ENCODE data around the gene RUNX3.

Gene RUNX3

GRCh38 chr1:24933468-24933867, 3.4 kb upstream of the RUNX3 start:
- Histone ChIP-seq H3K4me1 (ENCODE audit: control insufficient read depth, insufficient read depth, low read length) (peaks cover 29% of the 10 kb centered on the region), H3K36me3 (ENCODE audit: control insufficient read depth, insufficient read depth, low read length) (no peaks in the 10 kb centered on the region), H3K4me3 (ENCODE audit: low read depth, low read length) (no peak overlapping the region), H3K9ac (ENCODE audit: low read length) (no peak overlapping the region), H3K27ac (ENCODE audit: low read depth, low read length) (no peak overlapping the region), H3K9me3 (ENCODE audit: control insufficient read depth, insufficient read depth, low read depth, low read length) (no peaks in the 10 kb centered on the region), H3K27me3 (ENCODE audit: control insufficient read depth, insufficient read depth, low read length) (peaks cover 69% of the 10 kb centered on the region)

GRCh38 chr1:24932725-24933294, 2.7 kb upstream of the RUNX3 start:
- Histone ChIP-seq H3K4me1 (ENCODE audit: control insufficient read depth, insufficient read depth, low read length) (peaks cover 32% of the 10 kb centered on the region), H3K4me3 (ENCODE audit: low read depth, low read length) (peak overlapping the region; percentile 47), H3K9ac (ENCODE audit: low read length) (no peak overlapping the region), H3K27me3 (ENCODE audit: control insufficient read depth, insufficient read depth, low read length) (peaks cover 76% of the 10 kb centered on the region), H3K36me3 (ENCODE audit: control insufficient read depth, insufficient read depth, low read length) (no peaks in the 10 kb centered on the region), H3K27ac (ENCODE audit: low read depth, low read length) (no peak overlapping the region), H3K9me3 (ENCODE audit: control insufficient read depth, insufficient read depth, low read depth, low read length) (no peaks in the 10 kb centered on the region)

DNA sequence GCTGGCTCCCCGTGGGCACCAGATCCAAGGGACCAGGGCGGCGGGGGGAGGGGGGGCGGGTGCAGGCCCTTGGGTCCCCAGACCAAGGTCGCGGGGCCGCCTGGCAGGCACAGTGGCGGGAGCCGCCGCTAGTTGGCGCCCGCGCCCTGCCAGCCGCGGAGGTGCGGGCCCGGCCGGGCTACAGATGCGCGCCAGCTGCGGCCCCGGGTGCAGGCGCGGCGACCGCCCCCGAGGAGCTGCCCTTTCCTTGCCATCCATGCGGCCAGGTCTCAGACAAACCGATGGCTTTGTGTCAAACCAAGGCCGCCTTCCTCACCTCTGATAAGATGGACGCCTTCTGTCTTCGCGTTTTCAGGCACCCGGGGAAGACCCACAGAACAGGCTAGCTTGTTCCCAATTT, 2.2 kb upstream of the RUNX3 start:
- H3K4me1 ChIP-seq (ENCODE audit: control insufficient read depth, insufficient read depth, low read length) = peaks cover 37% of the 10 kb centered on the region

DNA sequence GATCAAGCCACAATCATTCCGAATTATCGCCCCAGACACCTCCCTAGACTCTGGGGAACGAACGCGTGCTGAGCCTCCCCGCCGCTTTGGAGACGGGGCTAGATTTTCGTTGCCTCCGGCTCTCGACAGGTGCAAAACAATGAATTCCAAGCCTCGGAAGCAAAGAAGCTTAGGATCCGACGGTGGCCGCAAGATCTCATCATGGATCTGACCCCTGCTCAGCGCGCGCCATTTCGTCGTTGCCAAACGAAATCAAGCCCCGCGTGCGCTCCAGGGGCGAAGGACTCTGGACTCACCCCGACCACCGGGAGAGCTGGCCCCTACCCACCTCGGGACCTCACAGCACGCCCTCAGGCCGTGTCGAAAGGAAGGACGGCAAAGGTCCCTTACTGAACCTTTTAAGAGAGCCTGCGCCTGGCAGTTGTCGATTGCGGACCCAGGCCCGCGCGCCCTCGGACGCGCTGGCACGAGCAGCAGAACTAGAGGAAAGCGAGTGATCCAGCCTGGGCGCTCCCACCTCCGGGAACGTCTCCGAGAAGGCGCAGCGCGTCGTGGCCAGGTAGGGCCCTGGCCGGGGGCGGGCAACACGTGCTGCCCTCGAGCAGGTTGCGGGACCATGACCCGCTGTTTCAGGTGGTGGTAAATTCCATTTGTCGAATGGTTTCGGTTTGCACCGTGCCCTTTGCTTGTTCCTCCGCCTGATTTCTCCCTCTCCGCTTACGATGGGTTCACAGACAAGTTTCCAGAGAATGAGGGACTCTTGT, 1.6 kb upstream of the RUNX3 start:
- peaks cover 87% of the 10 kb centered on the region for H3K27me3 ChIP-seq (ENCODE audit: control insufficient read depth, insufficient read depth, low read length)
- no peaks in the 10 kb centered on the region for H3K36me3 ChIP-seq (ENCODE audit: control insufficient read depth, insufficient read depth, low read length)
- peak overlapping the region; percentile 59 for H3K4me3 ChIP-seq (ENCODE audit: low read depth, low read length)
- no peaks in the 10 kb centered on the region for H3K9me3 ChIP-seq (ENCODE audit: control insufficient read depth, insufficient read depth, low read depth, low read length)
- no peak overlapping the region for H3K27ac ChIP-seq (ENCODE audit: low read depth, low read length)
- no peak overlapping the region for H3K9ac ChIP-seq (ENCODE audit: low read length)
- peaks cover 43% of the 10 kb centered on the region for H3K4me1 ChIP-seq (ENCODE audit: control insufficient read depth, insufficient read depth, low read length)

More for the DNA sequence above, 2.2 kb upstream of the RUNX3 start:
- Histone ChIP-seq H3K9me3 (ENCODE audit: control insufficient read depth, insufficient read depth, low read depth, low read length) (no peaks in the 10 kb centered on the region), H3K27ac (ENCODE audit: low read depth, low read length) (no peak overlapping the region), H3K27me3 (ENCODE audit: control insufficient read depth, insufficient read depth, low read length) (peaks cover 81% of the 10 kb centered on the region), H3K36me3 (ENCODE audit: control insufficient read depth, insufficient read depth, low read length) (no peaks in the 10 kb centered on the region), H3K9ac (ENCODE audit: low read length) (no peak overlapping the region), H3K4me3 (ENCODE audit: low read depth, low read length) (peak overlapping the region; percentile 59)

DNA sequence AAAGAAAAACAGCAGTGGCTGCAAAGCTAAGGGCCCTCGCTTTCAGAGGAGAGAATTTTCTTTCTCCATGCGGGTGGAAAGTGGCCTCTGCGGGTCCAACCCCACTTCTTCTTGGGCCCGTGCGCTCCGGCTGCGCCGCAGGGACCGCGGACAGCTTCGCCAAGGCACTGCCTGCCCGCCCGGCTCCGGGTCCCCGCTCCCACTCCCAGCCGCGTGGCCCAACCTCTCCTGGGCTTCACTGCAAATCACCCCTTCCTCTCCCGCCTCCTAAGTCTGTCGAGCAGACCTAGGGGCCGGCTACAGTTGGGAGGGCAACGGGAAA, 1.0 kb upstream of the RUNX3 start:
- Histone ChIP-seq H3K4me3 (ENCODE audit: low read depth, low read length) (peak overlapping the region; percentile 59), H3K9ac (ENCODE audit: low read length) (no peak overlapping the region), H3K27me3 (ENCODE audit: control insufficient read depth, insufficient read depth, low read length) (peaks cover 93% of the 10 kb centered on the region), H3K4me1 (ENCODE audit: control insufficient read depth, insufficient read depth, low read length) (peaks cover 48% of the 10 kb centered on the region), H3K36me3 (ENCODE audit: control insufficient read depth, insufficient read depth, low read length) (no peaks in the 10 kb centered on the region), H3K27ac (ENCODE audit: low read depth, low read length) (no peak overlapping the region), H3K9me3 (ENCODE audit: control insufficient read depth, insufficient read depth, low read depth, low read length) (no peaks in the 10 kb centered on the region)

GRCh38 chr1:24929398-24930259, 447 bp downstream of the RUNX3 start:
- peaks cover 91% of the 10 kb centered on the region for H3K27me3 ChIP-seq (ENCODE audit: control insufficient read depth, insufficient read depth, low read length)
- H3K9ac ChIP-seq (ENCODE audit: low read length) = no peak overlapping the region
- H3K4me3 ChIP-seq (ENCODE audit: low read depth, low read length) = peak overlapping the region; percentile 54

GRCh38 chr1:24928689-24929397, 1.2 kb downstream of the RUNX3 start:
- peaks cover 83% of the 10 kb centered on the region for H3K27me3 ChIP-seq (ENCODE audit: control insufficient read depth, insufficient read depth, low read length)
- H3K27ac ChIP-seq (ENCODE audit: low read depth, low read length) = no peak overlapping the region
- H3K4me1 ChIP-seq (ENCODE audit: control insufficient read depth, insufficient read depth, low read length) = peaks cover 48% of the 10 kb centered on the region
- no peaks in the 10 kb centered on the region for H3K36me3 ChIP-seq (ENCODE audit: control insufficient read depth, insufficient read depth, low read length)
- no peak overlapping the region for H3K9ac ChIP-seq (ENCODE audit: low read length)
- H3K9me3 ChIP-seq (ENCODE audit: control insufficient read depth, insufficient read depth, low read depth, low read length) = no peaks in the 10 kb centered on the region
- H3K4me3 ChIP-seq (ENCODE audit: low read depth, low read length) = peak overlapping the region; percentile 54

More at GRCh38 chr1:24929398-24930259, 447 bp downstream of the RUNX3 start:
- H3K9me3 ChIP-seq (ENCODE audit: control insufficient read depth, insufficient read depth, low read depth, low read length) = no peaks in the 10 kb centered on the region
- H3K27ac ChIP-seq (ENCODE audit: low read depth, low read length) = no peak overlapping the region
- peaks cover 54% of the 10 kb centered on the region for H3K4me1 ChIP-seq (ENCODE audit: control insufficient read depth, insufficient read depth, low read length)
- no peaks in the 10 kb centered on the region for H3K36me3 ChIP-seq (ENCODE audit: control insufficient read depth, insufficient read depth, low read length)

DNA sequence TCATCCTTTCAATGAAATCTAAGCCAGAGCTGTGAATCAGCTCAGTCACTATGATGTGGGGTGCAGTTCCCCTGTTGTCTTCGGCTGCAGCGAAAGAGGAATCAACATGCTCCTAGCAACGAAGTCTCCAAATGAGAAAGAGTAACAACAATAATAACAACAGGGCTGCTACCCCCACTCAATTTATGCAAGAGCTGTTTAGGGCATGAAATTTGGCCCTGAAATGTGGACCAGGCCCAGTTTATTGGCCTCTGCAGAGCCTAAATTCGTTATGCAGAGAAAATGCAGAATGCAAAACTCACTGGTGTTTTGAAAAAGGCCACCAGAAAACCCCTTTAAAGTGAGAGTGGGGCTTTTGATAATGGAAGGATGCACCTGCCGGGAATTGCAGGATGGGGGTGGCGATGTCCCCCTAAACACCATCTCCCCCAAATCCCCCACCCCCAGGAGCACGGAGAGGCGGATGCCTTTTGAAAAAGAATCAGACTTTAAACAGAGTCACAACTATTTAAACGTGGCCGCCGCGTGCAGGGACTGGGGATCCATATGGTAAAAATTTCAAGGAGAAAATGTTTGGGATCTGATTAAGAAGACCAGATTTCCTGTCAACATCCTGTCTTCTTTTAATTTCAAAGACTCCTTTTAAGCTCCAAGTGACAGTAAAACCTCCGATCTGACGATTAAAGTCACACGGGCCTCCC, 1.9 kb downstream of the RUNX3 start:
- Histone ChIP-seq H3K27ac (ENCODE audit: low read depth, low read length) (no peak overlapping the region), H3K27me3 (ENCODE audit: control insufficient read depth, insufficient read depth, low read length) (peaks cover 76% of the 10 kb centered on the region), H3K4me1 (ENCODE audit: control insufficient read depth, insufficient read depth, low read length) (peaks cover 52% of the 10 kb centered on the region), H3K36me3 (ENCODE audit: control insufficient read depth, insufficient read depth, low read length) (no peaks in the 10 kb centered on the region), H3K9ac (ENCODE audit: low read length) (no peak overlapping the region), H3K9me3 (ENCODE audit: control insufficient read depth, insufficient read depth, low read depth, low read length) (no peaks in the 10 kb centered on the region), H3K4me3 (ENCODE audit: low read depth, low read length) (peak overlapping the region; percentile 54)

DNA sequence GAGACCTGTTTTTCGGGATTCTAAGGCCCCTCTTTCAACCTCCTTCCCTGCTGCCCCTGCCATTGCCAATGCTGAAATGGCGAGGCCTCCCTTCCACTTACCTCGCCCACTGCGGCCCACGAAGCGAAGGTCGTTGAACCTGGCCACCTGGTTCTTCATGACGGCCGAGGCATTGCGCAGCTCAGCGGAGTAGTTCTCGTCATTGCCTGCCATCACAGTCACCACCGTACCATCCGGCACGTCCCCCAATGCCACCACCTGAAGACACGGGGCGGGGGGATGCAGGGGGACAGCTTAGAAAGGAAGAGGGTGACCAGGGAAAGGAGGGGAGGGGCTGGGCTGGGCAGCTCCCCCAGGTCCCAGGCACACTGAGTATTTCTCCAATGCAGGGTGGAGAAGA, 2.6 kb downstream of the RUNX3 start:
- no peak overlapping the region for H3K9ac ChIP-seq (ENCODE audit: low read length)
- H3K27ac ChIP-seq (ENCODE audit: low read depth, low read length) = no peak overlapping the region
- no peaks in the 10 kb centered on the region for H3K36me3 ChIP-seq (ENCODE audit: control insufficient read depth, insufficient read depth, low read length)
- peaks cover 69% of the 10 kb centered on the region for H3K27me3 ChIP-seq (ENCODE audit: control insufficient read depth, insufficient read depth, low read length)
- no peaks in the 10 kb centered on the region for H3K9me3 ChIP-seq (ENCODE audit: control insufficient read depth, insufficient read depth, low read depth, low read length)
- no peak overlapping the region for H3K4me3 ChIP-seq (ENCODE audit: low read depth, low read length)
- H3K4me1 ChIP-seq (ENCODE audit: control insufficient read depth, insufficient read depth, low read length) = peaks cover 50% of the 10 kb centered on the region

DNA sequence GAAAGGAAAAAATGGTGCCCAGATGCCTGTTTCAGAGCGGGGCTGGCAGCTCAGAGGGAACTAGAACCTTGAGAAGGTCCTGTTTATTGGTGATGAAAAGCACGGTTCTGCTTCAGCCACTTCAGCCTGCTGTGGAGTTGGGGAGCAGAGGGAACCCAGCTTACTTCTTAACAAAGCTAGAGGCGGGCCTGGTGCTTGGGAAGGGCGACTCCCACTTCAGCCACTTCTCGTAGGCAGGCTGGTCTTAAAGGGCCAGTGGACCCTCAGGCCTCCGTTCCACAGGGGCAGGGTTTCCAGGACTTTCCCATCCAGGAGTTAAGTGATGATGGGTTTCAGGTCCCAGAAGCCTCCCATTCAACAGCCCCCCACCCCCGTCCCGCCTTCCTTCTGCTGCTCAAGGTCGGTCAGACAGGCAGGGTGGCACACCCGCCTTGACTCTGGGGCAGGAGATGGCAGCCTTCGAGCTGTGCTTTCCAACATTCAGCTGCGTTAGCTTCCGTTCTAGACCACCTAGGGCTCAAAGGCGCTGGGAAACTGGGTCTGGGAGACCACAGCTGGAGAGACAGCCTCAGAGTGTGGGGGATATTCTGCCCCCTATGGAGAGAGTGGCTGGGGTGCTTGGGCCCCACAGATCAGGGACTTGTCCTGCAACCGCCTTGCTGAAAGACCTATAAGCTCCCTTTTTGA, 3.4 kb downstream of the RUNX3 start:
- no peak overlapping the region for H3K9ac ChIP-seq (ENCODE audit: low read length)

More for the DNA sequence above, 3.4 kb downstream of the RUNX3 start:
- H3K27me3 ChIP-seq (ENCODE audit: control insufficient read depth, insufficient read depth, low read length) = peaks cover 63% of the 10 kb centered on the region
- no peak overlapping the region for H3K4me3 ChIP-seq (ENCODE audit: low read depth, low read length)
- H3K4me1 ChIP-seq (ENCODE audit: control insufficient read depth, insufficient read depth, low read length) = peaks cover 48% of the 10 kb centered on the region
- no peak overlapping the region for H3K27ac ChIP-seq (ENCODE audit: low read depth, low read length)
- H3K36me3 ChIP-seq (ENCODE audit: control insufficient read depth, insufficient read depth, low read length) = no peaks in the 10 kb centered on the region
- H3K9me3 ChIP-seq (ENCODE audit: control insufficient read depth, insufficient read depth, low read depth, low read length) = no peaks in the 10 kb centered on the region

Measured in HUES6 (cell line).